ENCODE measurements around the gene NME3. TPM values are rescaled to one million over a fixed set of nuclear protein-coding genes. Genes with fewer than 3 reads are reported as not detected.
"Not testable (repeated sequence)": the region's sequence is repeated elsewhere in the genome, so short reads cannot be mapped to it uniquely, and the experiment has no call there.

NME3 gene
- polyA plus RNA-seq, 12 donors: 12.3 to 40.2 (median 14.8) TPM; not detected in 1

GRCh38 chr16:1757714-1758461, 13.5 kb downstream of the NME3 start:
- DNase-seq: no peak

- DNase-seq: no peak
Observed at GRCh38 chr16:1754204-1754603, 17.1 kb downstream of the NME3 start.

DNA sequence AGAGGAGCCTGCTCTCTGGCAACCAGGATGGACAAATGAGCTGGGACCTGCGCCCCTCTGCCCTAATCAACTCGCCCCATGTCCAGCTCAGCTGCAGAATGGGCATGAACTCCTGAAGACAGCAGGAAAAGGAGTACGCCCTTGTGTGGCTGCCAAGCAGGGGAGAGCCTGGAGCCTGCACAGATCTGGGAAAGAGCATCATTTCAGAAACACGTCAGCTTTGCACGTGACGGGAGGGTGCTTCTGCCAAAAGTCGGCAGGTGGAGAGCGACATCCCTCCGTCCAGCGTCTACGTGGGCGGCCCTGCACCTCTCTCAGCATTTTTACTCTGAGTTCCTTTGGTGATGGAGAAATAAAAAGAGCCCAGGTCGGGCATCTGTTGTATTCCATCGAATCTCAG, 18.5 kb downstream of the NME3 start:
- no peak for DNase-seq

DNA sequence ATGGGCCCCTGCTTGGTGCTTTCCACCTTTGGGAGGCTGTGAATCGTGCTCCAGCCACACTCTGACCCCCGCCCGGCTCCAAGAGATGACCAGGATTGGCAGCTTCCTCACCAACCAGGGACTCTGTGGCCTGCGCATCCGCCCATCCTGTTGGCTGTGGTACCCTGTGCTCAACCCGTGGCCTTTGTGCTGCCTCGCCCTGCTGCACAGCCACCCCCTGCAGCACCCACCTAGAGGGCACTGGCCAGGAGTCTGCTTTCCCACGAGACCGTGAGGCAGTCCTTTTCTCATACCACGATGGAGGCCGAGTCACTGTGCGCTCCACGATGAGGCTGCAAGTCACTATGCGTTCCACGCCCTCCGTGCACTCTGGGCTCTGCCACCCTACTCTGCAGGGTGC, 19.4 kb downstream of the NME3 start:
- DNase-seq: no peak

DNA sequence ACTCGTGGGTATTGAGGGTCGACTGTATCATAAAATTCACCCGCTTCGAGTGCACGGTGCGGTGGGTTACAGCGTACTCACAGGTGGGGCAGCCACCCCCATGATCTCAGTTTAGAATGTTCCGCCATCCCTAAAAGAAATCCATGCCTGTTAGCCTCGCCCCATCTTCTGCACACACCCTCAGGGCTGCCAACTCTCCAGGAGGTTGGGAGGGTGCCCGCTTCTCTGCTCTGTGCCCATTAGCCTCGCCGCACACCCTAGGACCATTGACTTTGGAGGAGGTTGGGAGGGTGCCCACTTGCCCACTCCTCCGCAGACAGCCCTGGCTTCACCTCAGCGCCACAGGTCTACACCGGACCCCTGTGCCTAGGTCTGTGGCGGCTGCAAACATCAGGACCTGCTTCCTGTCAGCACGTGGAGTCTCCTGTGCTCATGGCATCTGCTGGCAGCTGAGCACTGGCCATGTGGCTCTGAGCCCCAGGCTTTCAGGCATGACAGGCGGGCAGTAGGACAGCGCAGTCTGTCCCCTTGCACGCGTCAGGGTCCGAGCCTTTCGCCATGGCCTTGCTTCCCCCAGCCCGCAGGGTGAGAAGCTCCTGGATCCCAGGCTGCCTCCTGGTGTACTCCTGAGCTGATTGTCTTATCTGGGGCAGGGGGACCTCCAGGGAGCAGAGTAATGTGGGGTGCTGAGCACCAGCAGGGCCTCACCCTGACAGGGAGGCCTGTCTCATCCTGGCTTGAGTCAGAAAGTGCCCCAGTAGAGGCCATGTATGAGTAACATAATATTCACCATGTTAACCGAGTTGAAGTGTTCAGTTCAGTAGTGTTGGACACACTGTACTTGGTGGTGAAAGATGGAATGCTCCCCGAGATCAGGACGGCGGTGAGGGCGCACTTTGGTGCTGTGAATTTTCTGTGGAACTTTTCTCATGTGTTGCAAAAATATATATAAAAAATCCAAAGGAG, 21.9 kb downstream of the NME3 start:
- DNase-seq: no peak

- DNase-seq: no peak
Observed at GRCh38 chr16:1747934-1748333, 23.4 kb downstream of the NME3 start.

- DNase-seq: no peak
Observed at GRCh38 chr16:1746693-1747195, 24.6 kb downstream of the NME3 start.

GRCh38 chr16:1745900-1746692, 25.2 kb downstream of the NME3 start:
- no peak for DNase-seq

DNA sequence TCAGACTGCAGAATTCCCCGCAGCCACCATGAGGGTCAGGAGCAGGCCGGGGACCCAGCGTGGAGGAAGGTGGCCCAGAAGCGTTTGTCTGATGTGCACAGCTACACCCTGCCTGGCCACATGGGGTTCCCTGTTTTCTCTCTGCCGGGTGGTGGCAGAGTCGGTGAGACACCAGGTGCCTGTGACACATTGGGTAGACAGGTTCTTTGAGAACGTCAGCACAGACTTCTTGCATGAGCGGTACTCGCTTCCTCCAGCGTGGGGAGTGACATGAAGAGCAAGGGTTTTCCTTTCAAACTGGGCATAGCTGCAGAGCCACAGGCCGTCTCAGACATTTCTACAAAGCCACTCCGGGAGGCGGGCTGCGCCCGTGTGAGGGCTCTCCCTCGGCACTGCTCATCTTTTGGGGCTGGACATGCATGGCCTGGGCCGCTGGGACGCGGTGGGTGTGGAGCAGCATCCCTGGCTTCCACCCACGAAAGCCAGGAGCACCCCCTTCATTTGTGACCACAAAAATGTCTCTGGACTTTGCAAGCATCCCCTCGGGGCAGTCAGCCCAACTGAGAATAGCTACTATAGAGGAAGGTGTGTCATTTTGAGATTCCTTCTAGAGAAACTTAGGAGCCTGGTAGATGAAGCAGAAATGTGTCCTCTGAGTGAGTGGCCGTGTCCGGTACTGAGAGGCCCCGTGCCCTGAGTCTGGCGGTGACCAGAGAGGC, 26.0 kb downstream of the NME3 start:
- DNase-seq: no peak

GRCh38 chr16:1744338-1744840, 27.0 kb downstream of the NME3 start:
- no peak for DNase-seq

DNA sequence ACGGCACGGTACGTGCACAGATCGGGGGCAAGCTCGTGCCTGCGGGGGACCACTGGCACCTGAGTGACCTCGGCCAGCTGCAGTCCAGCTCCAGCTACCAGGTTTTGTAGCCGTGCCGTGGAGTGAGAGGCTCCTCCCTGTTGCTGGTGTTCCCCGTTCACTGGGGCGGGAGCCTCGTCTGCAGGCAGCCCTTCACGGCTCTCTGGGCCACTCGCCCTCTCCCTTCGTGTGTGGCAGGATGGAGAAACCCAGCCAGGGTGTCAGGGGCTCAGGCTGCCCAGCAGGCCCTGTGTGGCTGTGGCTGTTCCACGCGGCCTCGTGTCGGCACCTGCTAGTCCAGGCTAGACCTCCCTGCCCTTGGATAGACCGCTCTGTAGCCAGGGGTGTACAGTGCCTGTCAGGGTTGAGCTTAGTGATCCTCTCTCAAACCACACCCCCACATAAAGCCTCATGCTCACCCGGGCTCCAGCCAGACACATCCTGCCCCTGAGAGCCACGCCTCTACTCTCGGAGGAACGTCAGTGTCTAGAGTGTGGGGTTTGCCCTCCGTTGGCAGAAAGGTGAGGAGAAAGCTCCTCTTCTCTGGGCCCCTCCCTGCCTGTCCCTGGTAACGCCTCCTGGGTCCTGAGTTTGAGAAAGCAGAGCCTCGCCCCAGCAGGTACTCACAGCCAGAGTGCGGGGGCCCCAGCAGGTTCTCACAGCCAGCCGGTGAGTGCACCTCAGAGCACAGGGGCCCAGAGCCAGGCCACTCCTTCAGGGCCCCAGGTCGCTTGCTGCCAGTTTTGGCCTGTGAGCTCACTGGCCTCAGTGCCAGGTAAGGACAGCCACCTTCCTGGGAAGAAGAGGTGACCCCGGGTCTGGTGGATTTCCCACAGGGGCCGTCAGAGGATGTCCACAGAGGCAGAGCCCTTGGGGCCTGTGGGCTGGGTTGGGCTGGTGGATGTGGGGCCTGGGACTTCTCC, 27.7 kb downstream of the NME3 start:
- DNase-seq: no peak

DNA sequence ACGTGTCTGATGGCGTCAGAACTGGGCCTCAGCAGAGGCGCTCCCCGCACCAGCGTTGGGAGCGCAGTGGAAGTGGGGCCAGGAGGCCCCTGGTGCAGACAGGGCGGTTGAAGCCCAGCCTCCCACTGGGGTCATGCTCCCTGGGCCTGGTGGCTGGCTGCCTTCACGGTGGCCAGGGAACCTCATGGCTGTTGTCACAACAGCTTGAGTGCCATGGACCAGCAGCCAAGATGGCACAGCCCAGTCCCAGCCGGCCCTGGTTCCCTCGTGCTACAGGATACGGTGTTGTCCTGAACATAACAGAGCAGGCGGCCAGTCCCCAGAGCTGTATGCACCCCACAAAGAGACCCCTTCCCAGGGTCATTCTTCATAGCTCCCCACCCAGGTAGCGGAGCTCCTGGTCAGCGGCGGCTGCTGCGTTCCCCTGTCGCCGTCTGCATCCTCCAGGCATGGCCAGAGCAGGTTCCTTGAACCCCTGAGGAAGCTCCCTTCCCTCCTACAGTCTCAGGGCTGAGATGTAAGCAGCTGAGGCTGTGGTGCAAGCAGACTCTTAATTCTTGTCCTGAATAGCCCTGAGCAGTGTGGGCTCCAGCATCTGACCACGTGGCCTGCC, 29.7 kb downstream of the NME3 start:
- no peak for DNase-seq

DNA sequence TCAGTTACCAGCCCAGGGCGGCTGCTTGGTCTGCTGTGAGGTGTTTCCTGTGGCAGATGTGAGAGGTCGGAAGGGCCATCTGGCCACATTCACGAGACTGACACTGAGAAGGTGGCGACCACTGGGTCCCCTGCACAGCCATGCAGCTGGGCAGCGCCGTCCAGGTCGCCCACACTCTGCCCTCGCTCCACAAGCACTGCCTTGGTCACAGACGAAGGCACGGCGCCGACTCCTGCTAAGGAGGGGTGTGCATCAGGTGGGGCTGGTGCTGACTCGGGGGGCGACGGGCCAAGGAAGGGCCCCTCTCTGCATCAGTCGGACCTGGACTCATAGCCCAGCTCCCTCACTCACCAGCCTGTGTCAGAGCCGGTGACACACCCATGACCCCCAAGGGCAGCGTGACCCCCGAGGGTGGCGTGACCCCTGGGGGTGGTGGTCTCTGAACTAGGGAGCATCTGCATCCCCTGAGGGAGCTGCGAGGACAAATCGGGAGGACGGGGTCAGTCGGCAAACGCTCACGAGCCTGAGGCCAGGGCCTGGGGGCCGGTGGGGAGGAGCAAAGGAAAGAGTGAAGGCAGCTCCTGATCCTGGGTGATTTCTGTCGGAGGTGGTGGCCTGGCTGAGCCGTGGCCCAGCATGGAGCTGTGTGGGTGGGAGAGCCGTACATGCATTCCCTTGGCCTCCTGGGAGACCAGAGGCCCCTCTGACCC, 30.4 kb downstream of the NME3 start:
- no peak for DNase-seq

DNA sequence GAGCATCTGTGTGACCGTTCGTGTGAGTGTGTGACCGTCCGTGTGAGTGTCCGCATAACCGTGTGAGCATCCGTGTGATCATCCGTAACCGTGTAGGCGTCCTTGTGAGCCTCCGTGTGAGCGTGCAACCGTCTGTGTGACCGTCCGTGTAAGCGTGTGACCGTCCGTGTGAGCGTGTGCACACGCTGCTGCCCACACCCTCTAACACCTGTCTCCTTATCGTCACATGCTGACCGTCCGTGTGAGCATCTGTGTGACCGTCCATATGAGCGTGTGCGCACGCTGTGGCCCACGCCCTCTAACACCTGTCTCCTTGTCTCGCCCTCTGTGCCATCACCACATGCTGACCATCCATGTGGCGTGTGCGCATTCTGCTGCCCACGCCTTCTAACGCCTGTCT, 31.1 kb downstream of the NME3 start:
- no peak for DNase-seq

- DNase-seq: no peak
Observed at GRCh38 chr16:1734816-1735215, 36.5 kb downstream of the NME3 start.

- no peak for DNase-seq
Observed at GRCh38 chr16:1734123-1734522, 37.2 kb downstream of the NME3 start.

DNA sequence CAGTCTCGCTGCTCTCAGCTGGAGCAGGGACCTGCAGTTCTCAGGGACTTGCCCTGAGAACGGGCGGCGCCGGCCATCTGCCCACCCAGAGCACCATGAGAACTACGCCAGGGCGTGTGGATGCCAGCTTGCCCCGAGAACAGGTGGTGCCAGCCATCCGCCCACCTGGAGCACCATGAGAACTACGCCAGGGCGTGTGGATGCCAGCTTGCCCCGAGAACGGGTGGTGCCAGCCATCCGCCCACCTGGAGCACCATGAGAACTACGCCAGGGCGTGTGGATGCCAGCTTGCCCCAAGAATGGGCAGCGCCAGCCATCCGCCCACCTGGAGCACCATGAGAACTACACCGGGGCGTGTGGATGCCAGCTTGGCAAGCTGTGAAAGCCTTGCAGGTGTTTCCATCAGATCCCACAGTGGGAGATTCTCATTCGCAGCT, 38.8 kb downstream of the NME3 start:
- DNase-seq: not testable (repeated sequence)

DNA sequence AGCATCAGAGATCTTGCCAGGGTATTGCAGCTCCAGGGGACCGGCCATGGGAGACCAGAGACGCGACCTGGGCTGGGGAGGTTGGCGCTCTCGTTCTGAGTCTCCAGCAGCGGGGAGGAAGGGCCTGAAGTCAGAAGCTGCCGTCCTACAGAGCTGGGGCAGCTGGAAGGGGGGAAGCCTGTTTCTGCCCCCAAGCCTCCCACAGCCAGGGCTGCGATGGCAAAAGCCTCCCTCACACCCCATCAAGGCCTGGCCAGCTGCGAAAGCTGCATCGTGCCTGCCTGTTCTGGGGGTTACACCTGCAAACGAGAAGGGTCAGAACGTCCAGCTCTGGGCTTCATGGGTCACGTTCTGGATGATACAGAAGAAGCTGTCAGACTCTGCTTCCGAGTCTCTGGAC, 39.3 kb downstream of the NME3 start:
- DNase-seq: no peak

DNA sequence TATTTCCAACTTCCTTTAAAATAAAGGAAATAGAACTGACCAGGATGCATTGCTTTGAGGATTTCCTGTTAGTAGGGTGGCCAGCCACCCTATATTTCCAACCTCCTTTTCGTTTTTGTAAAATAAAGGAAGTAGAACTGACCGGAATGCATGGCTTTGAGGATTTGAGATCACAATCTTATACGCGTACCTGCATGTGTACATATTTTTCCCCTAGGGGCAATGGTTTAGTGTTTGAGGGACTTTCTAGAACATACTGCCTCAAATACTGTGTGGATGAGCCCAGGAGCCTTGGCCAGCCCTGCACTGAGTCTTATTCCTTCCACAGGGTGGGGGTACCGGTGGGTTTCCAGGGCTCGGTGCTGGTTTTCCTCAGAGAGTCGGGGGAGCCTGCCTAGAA, 39.7 kb downstream of the NME3 start:
- DNase-seq: no peak
